NCI-H2196 (cell line): ENCODE results near the gene ARHGAP6.

Source experiments
- DNase-seq: peaks from one replicate; lab custom pipeline; 2025; ENCODE audit not compliant: unreplicated experiment; lab: John Stamatoyannopoulos, UW

The ARHGAP6 gene

DNA sequence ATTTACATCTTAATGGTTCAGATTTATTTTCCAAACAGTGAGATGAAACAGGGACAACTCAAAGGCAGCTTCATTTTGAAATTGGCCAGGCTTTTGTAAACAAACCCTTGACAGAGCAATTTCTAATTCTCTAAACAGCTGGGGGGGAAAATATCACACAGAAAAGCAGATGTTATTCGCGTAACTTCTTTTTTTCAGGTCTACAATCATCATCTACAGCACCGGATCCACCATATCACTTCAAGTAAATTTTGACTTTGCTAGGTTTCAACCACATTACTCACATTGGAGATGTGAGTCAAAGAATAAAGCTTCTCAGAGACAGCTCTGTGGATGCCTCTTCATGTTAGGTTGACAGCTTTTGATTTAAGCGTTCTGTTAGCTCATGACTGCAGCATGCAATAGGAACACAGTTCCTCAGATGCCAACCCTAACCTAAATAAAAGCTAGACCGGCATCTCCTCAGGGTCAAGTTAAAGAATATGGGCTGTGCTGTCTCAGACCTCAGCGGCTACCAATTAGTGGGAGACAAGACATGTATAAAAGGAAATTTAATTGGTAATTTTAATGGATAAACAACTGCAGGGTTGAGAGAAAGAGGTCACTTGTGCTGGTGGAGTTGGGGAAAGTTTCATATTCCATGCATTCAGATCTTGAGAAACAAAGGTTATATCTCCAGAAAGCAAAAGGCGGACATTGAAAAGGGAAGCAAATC, 345.8 kb downstream of the ARHGAP6 start:
- no peak for DNase-seq

- no peak for DNase-seq
Observed at GRCh38 chrX:11311706-11312105, 354.0 kb downstream of the ARHGAP6 start.

DNA sequence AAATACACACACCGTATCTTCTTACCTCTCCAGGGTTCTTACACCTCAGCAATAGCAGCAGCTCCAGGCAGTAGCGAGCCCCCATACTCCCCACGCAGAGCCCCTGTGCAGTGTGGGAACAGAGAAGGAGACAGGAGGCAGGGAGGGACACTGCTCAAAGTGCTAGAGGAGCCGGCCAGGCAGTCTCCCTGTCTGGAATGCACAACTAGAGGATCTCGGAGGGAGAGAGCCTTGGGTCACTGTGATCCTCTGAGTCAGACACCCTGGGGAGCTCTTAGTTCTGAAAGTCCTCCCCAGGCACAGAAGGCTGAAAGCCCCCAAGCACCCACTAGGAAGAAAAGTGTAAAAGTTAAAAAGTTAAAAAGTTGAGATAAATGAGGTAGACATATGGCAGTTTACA, 356.5 kb downstream of the ARHGAP6 start:
- no peak for DNase-seq

- no peak for DNase-seq
Observed at GRCh38 chrX:11305641-11306040, 360.1 kb downstream of the ARHGAP6 start.

DNA sequence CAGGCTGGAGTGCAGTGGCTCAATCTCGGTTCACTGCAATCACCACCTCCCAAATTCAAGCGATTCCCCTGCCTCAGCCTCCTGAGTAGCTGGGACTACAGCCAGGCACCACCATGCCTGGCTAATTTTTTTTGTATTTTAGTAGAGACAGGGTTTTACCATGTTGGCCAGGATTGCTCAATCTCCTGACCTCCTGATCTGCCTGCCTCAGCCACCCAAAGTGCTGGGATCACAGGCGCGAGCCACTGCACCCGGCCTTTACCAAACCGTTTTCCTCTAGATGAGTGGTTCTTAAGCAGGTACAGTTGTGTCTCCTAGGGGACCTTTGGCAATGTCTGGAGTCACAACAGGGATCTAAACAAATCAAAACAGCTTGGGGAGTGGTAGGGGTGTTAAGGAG, 360.9 kb downstream of the ARHGAP6 start:
- no peak for DNase-seq

- no peak for DNase-seq
Observed at GRCh38 chrX:11298600-11298999, 367.1 kb downstream of the ARHGAP6 start.

DNA sequence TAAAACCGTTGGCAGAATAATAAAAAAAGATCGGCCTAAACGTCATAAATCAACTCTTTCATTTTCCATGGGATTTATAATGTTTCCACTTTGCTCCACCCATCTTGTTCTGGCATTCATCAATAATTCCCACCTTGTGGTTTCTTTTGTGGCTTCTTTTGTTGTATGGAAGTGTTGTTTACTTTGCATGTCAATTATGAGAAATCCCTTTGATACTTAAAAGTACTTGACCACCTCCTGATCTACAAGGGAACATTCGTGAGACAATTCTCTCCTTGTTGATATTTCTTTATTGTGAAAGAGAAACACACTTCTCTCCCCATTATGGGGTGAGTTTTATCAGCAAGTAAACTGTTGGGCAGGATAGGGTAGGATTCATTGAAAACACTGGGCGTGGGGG, 369.7 kb downstream of the ARHGAP6 start:
- no peak for DNase-seq

- no peak for DNase-seq
Observed at GRCh38 chrX:11293113-11293512, 372.6 kb downstream of the ARHGAP6 start, which contains the start of gene AMELX. Gene AMELX, plus strand, starts transcription at chrX:11293413. Its CDS starts 1,376 bp downstream, at chrX:11294789.

GRCh38 chrX:11290416-11291102, 375.2 kb downstream of the ARHGAP6 start:
- no peak for DNase-seq

GRCh38 chrX:11287505-11287904, 378.2 kb downstream of the ARHGAP6 start:
- no peak for DNase-seq

DNA sequence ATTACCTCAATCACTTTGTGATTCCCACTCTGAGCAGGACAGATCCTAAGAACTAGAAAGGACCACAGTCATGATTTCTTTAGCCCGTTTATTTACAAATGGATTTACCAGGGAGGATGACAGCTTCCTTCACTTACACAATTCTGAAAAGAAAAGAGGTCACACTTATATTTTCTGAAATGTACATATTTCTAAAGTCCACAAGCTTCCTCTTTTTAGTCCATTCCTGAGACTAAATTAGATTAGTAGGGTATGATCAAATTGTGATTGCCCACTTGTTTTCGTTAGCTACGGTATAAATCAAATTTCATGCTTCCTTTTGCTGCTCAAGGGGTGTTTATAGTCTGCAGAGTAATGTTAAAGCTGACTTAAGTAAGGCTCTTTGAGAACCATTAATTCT, 380.1 kb downstream of the ARHGAP6 start:
- no peak for DNase-seq

GRCh38 chrX:11282043-11282442, 383.7 kb downstream of the ARHGAP6 start:
- DNase-seq: no peak

GRCh38 chrX:11273544-11273943, 392.2 kb downstream of the ARHGAP6 start:
- DNase-seq: no peak

DNA sequence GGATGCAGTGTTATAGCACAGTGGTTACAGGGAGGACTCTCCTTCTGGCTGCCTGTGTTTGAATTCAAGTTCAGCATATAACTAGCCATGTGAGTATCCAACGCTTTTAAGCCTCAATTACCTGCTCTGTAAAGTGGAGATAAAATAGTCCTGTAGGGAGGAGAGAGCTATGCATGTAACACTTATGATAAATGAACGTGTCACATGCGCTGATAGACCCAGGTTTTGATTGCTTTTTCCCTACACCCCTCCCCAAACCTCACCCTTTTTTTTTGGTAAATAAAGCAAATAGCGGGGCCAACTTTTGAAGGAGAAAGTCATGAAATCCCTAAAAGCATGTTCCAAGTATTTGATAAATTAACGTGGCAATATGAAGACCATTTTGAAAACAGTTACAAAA, 392.9 kb downstream of the ARHGAP6 start:
- DNase-seq: no peak

DNA sequence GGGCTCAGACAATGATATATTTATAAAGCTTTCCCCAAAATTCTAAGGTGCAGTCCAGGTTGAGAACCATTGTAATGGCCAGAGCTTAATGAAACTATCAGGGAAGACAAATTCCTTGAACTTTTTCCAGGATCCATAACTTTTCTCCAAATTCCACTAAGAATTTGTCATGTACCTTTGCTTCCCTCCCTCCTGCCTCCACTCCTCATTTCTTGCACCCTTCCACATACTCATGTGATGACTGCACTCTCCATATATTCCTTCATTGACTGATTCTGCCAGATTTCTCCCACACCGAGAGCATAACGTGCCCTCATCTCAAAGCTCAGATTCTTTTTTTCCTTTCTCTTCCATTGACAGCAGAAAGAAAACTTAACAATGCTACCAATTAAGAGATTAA, 393.4 kb downstream of the ARHGAP6 start:
- no peak for DNase-seq

DNA sequence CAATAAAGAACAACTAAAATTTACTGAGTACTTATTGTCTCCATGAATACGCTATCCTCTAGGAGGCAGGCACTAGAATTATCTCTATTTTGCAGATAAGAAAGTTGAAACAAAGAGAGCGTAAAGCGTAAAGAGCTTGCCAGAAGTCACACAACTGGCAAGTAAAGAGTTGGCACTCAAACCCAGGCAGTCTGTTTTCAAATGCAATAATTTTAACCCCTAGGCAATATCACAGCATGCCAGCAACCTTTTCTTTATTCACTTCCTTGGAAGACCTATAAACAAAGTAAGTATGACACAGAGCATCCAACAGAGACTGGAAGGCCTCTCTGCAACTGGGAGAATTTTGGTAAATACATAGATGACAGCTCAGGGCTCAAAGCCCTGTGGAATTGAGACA, 395.7 kb downstream of the ARHGAP6 start:
- DNase-seq: no peak

- no peak for DNase-seq
Observed at GRCh38 chrX:11269006-11269405, 396.7 kb downstream of the ARHGAP6 start.

- no peak for DNase-seq
Observed at GRCh38 chrX:11267425-11267824, 398.3 kb downstream of the ARHGAP6 start.

GRCh38 chrX:11266573-11267003, 399.1 kb downstream of the ARHGAP6 start:
- no peak for DNase-seq

GRCh38 chrX:11265352-11265751, 400.4 kb downstream of the ARHGAP6 start:
- DNase-seq: no peak

DNA sequence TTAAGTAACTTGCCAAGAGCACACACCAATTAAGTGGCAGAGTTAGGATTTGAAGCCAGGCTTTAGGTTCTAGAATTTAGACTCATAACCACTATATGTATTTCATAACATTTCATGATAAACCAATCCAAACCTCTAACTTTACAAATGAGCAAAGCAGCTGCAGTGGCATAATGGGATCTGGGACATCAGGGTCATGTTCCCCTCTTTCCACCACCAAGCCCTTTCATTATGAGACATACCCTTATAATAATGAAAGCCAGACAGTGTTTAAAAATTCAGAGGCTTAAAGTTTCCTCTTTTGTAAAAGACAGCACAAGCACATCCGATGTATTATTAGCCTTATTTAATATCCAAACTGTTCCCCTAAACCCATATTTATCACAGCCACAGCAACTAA, 400.8 kb downstream of the ARHGAP6 start:
- no peak for DNase-seq

DNA sequence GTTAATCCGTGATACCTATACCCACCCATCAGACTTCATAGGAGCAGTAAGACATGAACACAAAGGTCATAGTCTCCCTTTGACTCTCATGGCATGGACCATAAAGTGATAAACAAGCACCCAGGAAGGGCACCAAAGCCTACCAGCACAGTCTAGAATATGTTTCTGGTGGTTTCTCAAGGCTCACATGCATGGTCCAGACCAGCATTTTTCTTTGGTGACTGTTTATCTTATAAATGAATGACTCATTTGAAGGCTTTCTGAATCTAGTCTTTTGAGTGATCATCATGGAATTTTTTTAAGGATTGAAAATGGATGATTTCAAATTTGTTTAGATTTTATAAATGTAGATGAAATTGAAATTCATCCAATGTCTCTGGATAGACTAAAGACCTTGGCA, 404.5 kb downstream of the ARHGAP6 start:
- no peak for DNase-seq

DNA sequence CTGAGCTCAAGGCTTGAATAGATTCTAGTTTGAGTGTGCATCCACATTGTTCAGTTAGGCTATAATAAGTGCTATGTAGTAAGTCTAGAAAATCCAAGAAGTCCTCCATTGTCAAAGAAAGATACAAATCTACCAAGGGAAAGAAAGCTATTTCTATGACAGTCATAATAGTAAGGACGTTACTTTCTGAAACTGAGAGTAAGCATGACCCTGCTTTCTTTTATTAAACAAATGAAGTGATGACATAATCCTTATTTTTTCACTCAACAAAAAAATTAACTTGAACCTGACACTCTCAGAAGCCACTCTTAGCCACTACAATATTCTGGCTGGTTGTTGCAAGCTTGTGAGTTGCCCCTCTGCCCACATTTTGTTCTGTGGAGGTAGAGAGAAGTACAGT, 406.3 kb downstream of the ARHGAP6 start:
- no peak for DNase-seq
